Endothelial cell of umbilical vein (primary cell): ENCODE data around the gene PDE6B. TPM values are rescaled to one million over a fixed set of nuclear protein-coding genes. Genes with fewer than 3 reads are reported as not detected.

ENCODE experiments used
- BruUV-seq: library from RNA; stranded (reverse); fragments of 400-500 nt; replicated peaks from 2 replicates; lab custom pipeline; 2021; lab: Mats Ljungman, UMichigan
- CTCF ChIA-PET: fragments of 300-600, 350-600 bp; sonication (Branson Sonifier 250); formaldehyde crosslinking; loops from one replicate; lab custom pipeline; 2021; ENCODE audit warnings: antibody characterized with exemption, inconsistent platforms; lab: Charles Lee
- POLR2A ChIA-PET: fragments of 300-600, 350-600 bp; sonication (Branson Sonifier 250); formaldehyde crosslinking; loops from one replicate; lab custom pipeline; 2021; ENCODE audit warnings: antibody characterized with exemption, inconsistent platforms; lab: Charles Lee
- DNase-seq: peaks from one replicate; pipeline ENCODE4 v3.0.0-alpha.2; 2011; ENCODE audit warnings: low read depth, low spot score
- FAIRE-seq: peaks from 2 replicates; lab custom pipeline; 2011; peaks lifted over from hg19 to GRCh38; lab: Jason Lieb, UNC
- H2AFZ ChIP-seq: 2 replicates; pipeline ENCODE4 v1.6.0; 2012; ENCODE audit warnings: low read depth, low read length, control low read depth, inconsistent platforms
- H3K27ac ChIP-seq: 2 replicates; pipeline ENCODE4 v1.5.1; 2011; ENCODE audit warnings: low read depth, mild to moderate bottlenecking, control low read depth, low read length, moderate library complexity; ENCODE audit not compliant: insufficient read depth
- H3K27me3 ChIP-seq, 2 experiments: 2 replicates each; pipeline versions ENCODE4 v1.6.0 to v1.6.1; 2011; ENCODE audit warnings: low read length in 2 of 2, mixed read lengths in 1 of 2; ENCODE audit not compliant: control insufficient read depth in 2 of 2, insufficient read depth in 2 of 2
- H3K36me3 ChIP-seq, 2 experiments: 2 replicates in 1 of 2; 3 replicates in 1 of 2; pipeline ENCODE4 v1.5.1; 2011; ENCODE audit warnings: low read length in 2 of 2, mild to moderate bottlenecking in 1 of 2, moderate library complexity in 1 of 2; ENCODE audit not compliant: control insufficient read depth in 2 of 2, insufficient read depth in 2 of 2; ENCODE audit errors: extremely low read depth in 1 of 2
- H3K4me1 ChIP-seq: 3 replicates; pipeline ENCODE4 v1.5.1; 2011; ENCODE audit warnings: mild to moderate bottlenecking, low read length; ENCODE audit not compliant: control insufficient read depth, insufficient read depth; ENCODE audit errors: extremely low read depth
- H3K4me2 ChIP-seq: 2 replicates; pipeline ENCODE4 v1.6.1; 2011; ENCODE audit warnings: low read length, control low read depth, mixed read lengths; ENCODE audit not compliant: insufficient read depth
- H3K4me3 ChIP-seq, 3 experiments: fragments of 200-600 bp in 1 of 3; sonication (generic), shearing (Covaris generic) in 1 of 3; replicated peaks in 1 of 3; 2 replicates each; pipeline ENCODE4 v1.5.1; 2011 to 2016; ENCODE audit warnings: control low read depth in 3 of 3, low read length in 3 of 3, mild to moderate bottlenecking in 2 of 3, inconsistent platforms in 1 of 3, low read depth in 1 of 3, moderate library complexity in 1 of 3; ENCODE audit not compliant: insufficient read depth in 1 of 3
- H3K79me2 ChIP-seq: 2 replicates; pipeline ENCODE4 v1.6.0; 2012; ENCODE audit warnings: low read length, inconsistent platforms; ENCODE audit not compliant: control insufficient read depth, insufficient read depth
- H3K9ac ChIP-seq: replicated peaks from 2 replicates; pipeline ENCODE3; 2011; ENCODE audit warnings: low read length, control low read depth; ENCODE audit not compliant: insufficient read depth; ENCODE audit errors: extremely low read depth
- H3K9me1 ChIP-seq: replicated peaks from 3 replicates; pipeline ENCODE4 v1.6.0; 2011; ENCODE audit warnings: mild to moderate bottlenecking, low read length; ENCODE audit not compliant: control insufficient read depth, insufficient read depth; ENCODE audit errors: extremely low read depth
- H3K9me3 ChIP-seq: replicated peaks from 2 replicates; pipeline ENCODE4 v1.5.1; 2012; ENCODE audit warnings: low read length, inconsistent platforms; ENCODE audit not compliant: control insufficient read depth, insufficient read depth
- H4K20me1 ChIP-seq: replicated peaks from 2 replicates; pipeline ENCODE3; 2011; ENCODE audit warnings: mild to moderate bottlenecking, low read length; ENCODE audit not compliant: control insufficient read depth, insufficient read depth; ENCODE audit errors: extremely low read depth
- CTCF ChIP-seq, 2 donors: IDR thresholded peaks; 1 replicate in 1 of 2; 2 replicates in 1 of 2; pipeline ENCODE4 v1.5.1; 2011; ENCODE audit warnings: low read length in 2 of 2, mild to moderate bottlenecking in 2 of 2, moderate library complexity in 2 of 2, control low read depth in 1 of 2, inconsistent platforms in 1 of 2, low read depth in 1 of 2; ENCODE audit not compliant: insufficient read depth in 1 of 2; ENCODE audit errors: extremely low read depth in 1 of 2
- EZH2 ChIP-seq: IDR thresholded peaks from 2 replicates; pipeline ENCODE4 v1.6.1; 2012; ENCODE audit warnings: borderline replicate concordance, low read depth, mild to moderate bottlenecking, moderate library complexity, low read length, inconsistent platforms; ENCODE audit not compliant: severe bottlenecking
- FOS ChIP-seq: IDR thresholded peaks from 2 replicates; pipeline ENCODE4 v1.6.1; 2011; ENCODE audit warnings: mild to moderate bottlenecking, low read length, moderate library complexity, borderline replicate concordance; ENCODE audit not compliant: insufficient read depth
- GATA2 ChIP-seq: IDR thresholded peaks from 2 replicates; pipeline ENCODE4 v1.7.0; 2011; ENCODE audit warnings: low read depth, mild to moderate bottlenecking, moderate library complexity, mixed read lengths, low read length; ENCODE audit not compliant: insufficient read length, insufficient read depth
- JUN ChIP-seq: IDR thresholded peaks from 2 replicates; pipeline ENCODE4 v1.6.1; 2011; ENCODE audit warnings: borderline replicate concordance, low read depth; ENCODE audit not compliant: insufficient read length, insufficient read depth
- MAX ChIP-seq: IDR thresholded peaks from 2 replicates; pipeline ENCODE4 v1.6.1; 2011; ENCODE audit not compliant: insufficient read depth, insufficient read length
- MYC ChIP-seq: IDR thresholded peaks from one replicate; pipeline ENCODE4 v1.6.1; 2011; ENCODE audit warnings: mild to moderate bottlenecking, low read depth, low read length
- POLR2A ChIP-seq: IDR thresholded peaks from 2 replicates; pipeline ENCODE4 v1.6.1; 2012; ENCODE audit warnings: low read depth, mild to moderate bottlenecking, control low read depth, low read length
- POLR2AphosphoS5 ChIP-seq: IDR thresholded peaks from 2 replicates; pipeline ENCODE4 v1.6.1; 2012; ENCODE audit warnings: low read depth, mild to moderate bottlenecking, control low read depth, low read length, moderate library complexity; ENCODE audit not compliant: insufficient read depth
- dilution Hi-C: fragments of 300-500 bp; cut with MboI; formaldehyde crosslinking; loops from one replicate; pipeline ENCODE4 v1.15.0; 2019; ENCODE audit warnings: low sequenced_read_pairs; ENCODE audit not compliant: extremely low pct_ligation_motif_present
- intact Hi-C: fragments of 100-400 bp; cut with micrococcal nuclease; formaldehyde crosslinking; loops from one replicate; pipeline ENCODE4 v1.10.0; 2022
- polyA plus RNA-seq, 4 experiments: library from polyadenylated mRNA; depleted of rRNA in 3 of 4; stranded (reverse) in 3 of 4; unstranded in 1 of 4; fragments of >200 nt; gene quantifications; 2 replicates each; pipeline versions ENCODE4 v1.2.1 to v1.2.3, GENCODE V29; 2011 to 2012; ENCODE audit warnings: missing spikeins in 1 of 4
- total RNA-seq: library from RNA; stranded (reverse); gene quantifications from 2 replicates; pipeline ENCODE4 v1.2.3, GENCODE V29; 2021

Gene PDE6B
- total and polyA plus RNA-seq, 2 donors (not counting 3 experiments of a cell fraction or from before 2014, with no cell fraction given): 0.77 to 1.8 TPM

GRCh38 chr4:587671-588350 is 37.6 kb upstream of the PDE6B start:
- TF ChIP-seq POLR2A (no peak), MAX (no peak), POLR2AphosphoS5 (no peak), EZH2 (no peak), GATA2 (no peak), CTCF (IDR thresholded peaks at IDR 0.05; ENCODE audit: extremely low read depth in 1 of 2, insufficient read depth in 1 of 2, low read depth in 1 of 2, low read length in 2 of 2) (no peak), FOS (no peak), MYC (no peak), JUN (no peak)
- H3K27me3 ChIP-seq: no peaks in the 10 kb centered on the region
- intact Hi-C loops: no loop called here
- no peaks in the 10 kb centered on the region for H3K79me2 ChIP-seq
- H3K36me3 ChIP-seq: no peaks in the 10 kb centered on the region
- DNase-seq: no peak
- H2AFZ ChIP-seq: no peak overlapping the region
- ChIA-PET POLR2A (no interaction called here), CTCF (no interaction called here)
- dilution Hi-C loops: no loop called here
- H3K4me3 ChIP-seq: no peak overlapping the region
- no peak overlapping the region for H3K9ac ChIP-seq
- H3K9me1 ChIP-seq: no peaks in the 10 kb centered on the region
- BruUV-seq: no TSS peak
- no peak for FAIRE-seq
- H4K20me1 ChIP-seq: no peaks in the 10 kb centered on the region
- H3K4me1 ChIP-seq: no peaks in the 10 kb centered on the region
- no peak overlapping the region for H3K27ac ChIP-seq
- no peaks in the 10 kb centered on the region for H3K9me3 ChIP-seq
- no peak overlapping the region for H3K4me2 ChIP-seq
